PC-3 (cell line): ENCODE results near the gene SLC27A4. TPM values are rescaled to one million over a fixed set of nuclear protein-coding genes. Genes with fewer than 3 reads are reported as not detected.

Experiments used
- ATAC-seq: fragments of 200-7000 bp; cut with Tn5 transposase; 2 replicates; pipeline ENCODE4 v1.9.1; 2020; ENCODE audit warnings: mild to moderate bottlenecking, moderate library complexity
- BruUV-seq: library from RNA; stranded (reverse); fragments of 400-500 nt; replicated peaks from 2 replicates; lab custom pipeline; 2021; lab: Mats Ljungman, UMichigan
- CTCF ChIA-PET: fragments of 300-600 bp; sonication (Branson Sonifier 250); formaldehyde crosslinking; loops from one replicate; lab custom pipeline; 2022; ENCODE audit warnings: antibody characterized with exemption; lab: Charles Lee
- POLR2A ChIA-PET: fragments of 300-600 bp; sonication (Branson Sonifier 250); formaldehyde crosslinking; loops from one replicate; lab custom pipeline; 2022; ENCODE audit warnings: antibody characterized with exemption; ENCODE audit not compliant: unreplicated experiment; lab: Charles Lee
- DNase-seq: peaks from one replicate; pipeline ENCODE4 v3.0.0-alpha.2; 2015
- H2AFZ ChIP-seq: fragments of 300-600 bp; sonication (generic); 2 replicates; pipeline ENCODE4 v1.6.0; 2016; ENCODE audit warnings: antibody characterized with exemption, low read length
- H3F3A ChIP-seq: fragments of 300-600 bp; sonication (generic); one replicate; pipeline ENCODE4 v1.6.0; 2017; ENCODE audit warnings: antibody characterized with exemption, low read length, control low read depth, mild to moderate bottlenecking; ENCODE audit not compliant: unreplicated experiment
- H3K27ac ChIP-seq: fragments of 300-600 bp; sonication (generic); 2 replicates; pipeline ENCODE4 v1.5.1; 2016; ENCODE audit warnings: mild to moderate bottlenecking, low read length
- H3K27me3 ChIP-seq: fragments of 300-600 bp; sonication (generic); 2 replicates; pipeline ENCODE4 v1.6.1; 2016; ENCODE audit warnings: low read length, mixed read lengths
- H3K36me3 ChIP-seq: fragments of 300-600 bp; sonication (generic); 2 replicates; pipeline ENCODE4 v1.6.1; 2016; ENCODE audit warnings: low read depth, mixed run types, low read length, mixed read lengths
- H3K4me1 ChIP-seq: fragments of 300-600 bp; sonication (generic); 2 replicates; pipeline ENCODE4 v1.5.1; 2016; ENCODE audit warnings: low read length; ENCODE audit not compliant: insufficient read depth
- H3K4me2 ChIP-seq: fragments of 300-600 bp; sonication (generic); 2 replicates; pipeline ENCODE4 v1.6.0; 2016; ENCODE audit warnings: low read length
- H3K4me3 ChIP-seq: fragments of 300-600 bp; sonication (generic); 2 replicates; pipeline ENCODE4 v1.5.1; 2016; ENCODE audit warnings: mild to moderate bottlenecking, low read length, mixed read lengths
- H3K79me2 ChIP-seq: fragments of 300-600 bp; sonication (generic); 2 replicates; pipeline ENCODE4 v1.6.1; 2017; ENCODE audit warnings: low read length, mixed read lengths
- H3K9ac ChIP-seq: fragments of 300-600 bp; sonication (generic); 2 replicates; pipeline ENCODE4 v1.6.0; 2016; ENCODE audit warnings: mild to moderate bottlenecking, low read length
- H3K9me2 ChIP-seq: fragments of 300-600 bp; sonication (generic); replicated peaks from 2 replicates; pipeline ENCODE4 v1.6.1; 2016; ENCODE audit warnings: mixed run types, low read length, mixed read lengths
- H3K9me3 ChIP-seq: fragments of 300-600 bp; sonication (generic); 2 replicates; pipeline ENCODE4 v1.6.1; 2016; ENCODE audit warnings: low read length, mixed read lengths
- H4K20me1 ChIP-seq: fragments of 300-600 bp; sonication (generic); 2 replicates; pipeline ENCODE4 v1.6.1; 2016; ENCODE audit warnings: low read length, mixed read lengths
- EZH2 ChIP-seq: fragments of 300-600 bp; sonication (generic); IDR thresholded peaks from one replicate; pipeline ENCODE4 v1.6.1; 2017; ENCODE audit warnings: antibody characterized with exemption, mild to moderate bottlenecking, low read length; ENCODE audit not compliant: unreplicated experiment
- EZH2phosphoT487 ChIP-seq: fragments of 300-600 bp; sonication (generic); IDR thresholded peaks from 2 replicates; pipeline ENCODE4 v1.6.1; 2018; ENCODE audit warnings: mild to moderate bottlenecking, antibody characterized with exemption, low read length, borderline replicate concordance
- intact Hi-C: fragments of 100-400 bp; cut with micrococcal nuclease; formaldehyde crosslinking; loops from 2 replicates; pipeline ENCODE4 v1.9.0; 2023
- total RNA-seq: library from RNA; depleted of rRNA; stranded (reverse); fragments of >200 nt; gene quantifications from 2 replicates; pipeline ENCODE4 v1.2.3, GENCODE V29; 2014
- TF ChIP-seq, protein P1 (sequence below): fragments of 300-600 bp; sonication (generic); conservative IDR thresholded peaks from 2 replicates; pipeline ENCODE4 v1.5.1; 2017; ENCODE audit warnings: antibody characterized with exemption, low read depth, mild to moderate bottlenecking, low read length

SLC27A4 gene
- total RNA-seq, 1 experiment from 2014 or later, result 39.1 TPM

DNA sequence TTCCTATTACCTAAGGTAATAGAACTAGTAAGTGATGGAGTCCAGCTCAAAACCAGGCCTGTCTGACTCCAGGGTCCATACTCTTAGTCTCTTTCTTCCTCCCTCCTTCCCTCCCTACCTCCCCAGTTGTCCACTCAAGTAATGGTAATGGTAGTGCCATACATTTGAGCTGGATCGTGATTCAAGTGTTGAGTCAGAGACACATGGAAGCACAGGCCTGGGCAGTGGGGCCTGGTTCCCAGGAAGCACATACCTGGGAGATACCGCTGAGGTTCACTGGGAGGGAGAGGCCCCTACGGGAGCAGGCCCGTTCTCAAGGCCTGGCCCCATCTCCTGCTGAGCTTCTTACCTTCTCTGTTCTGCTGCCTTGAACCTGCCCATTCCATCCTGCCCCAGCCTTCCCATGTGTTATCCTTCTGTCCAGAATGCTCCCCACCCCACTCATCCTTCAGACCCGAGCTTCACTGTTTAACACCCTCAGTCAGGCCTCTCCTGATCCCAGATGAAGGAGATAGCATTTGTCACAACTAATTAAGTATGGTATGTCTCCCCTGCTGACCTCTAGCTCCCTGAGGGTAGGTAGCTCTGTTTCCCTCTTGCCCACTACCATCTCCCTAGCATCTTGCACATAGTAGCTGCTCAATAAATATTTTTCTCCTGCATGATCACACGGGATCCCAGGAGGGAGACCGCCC is 44.6 kb downstream of the SLC27A4 start:
- no peaks in the 10 kb centered on the region for H3K9me3 ChIP-seq
- TF ChIP-seq EZH2 (no peak), EZH2phosphoT487 (no peak)
- TF ChIP-seq, protein P1, sequence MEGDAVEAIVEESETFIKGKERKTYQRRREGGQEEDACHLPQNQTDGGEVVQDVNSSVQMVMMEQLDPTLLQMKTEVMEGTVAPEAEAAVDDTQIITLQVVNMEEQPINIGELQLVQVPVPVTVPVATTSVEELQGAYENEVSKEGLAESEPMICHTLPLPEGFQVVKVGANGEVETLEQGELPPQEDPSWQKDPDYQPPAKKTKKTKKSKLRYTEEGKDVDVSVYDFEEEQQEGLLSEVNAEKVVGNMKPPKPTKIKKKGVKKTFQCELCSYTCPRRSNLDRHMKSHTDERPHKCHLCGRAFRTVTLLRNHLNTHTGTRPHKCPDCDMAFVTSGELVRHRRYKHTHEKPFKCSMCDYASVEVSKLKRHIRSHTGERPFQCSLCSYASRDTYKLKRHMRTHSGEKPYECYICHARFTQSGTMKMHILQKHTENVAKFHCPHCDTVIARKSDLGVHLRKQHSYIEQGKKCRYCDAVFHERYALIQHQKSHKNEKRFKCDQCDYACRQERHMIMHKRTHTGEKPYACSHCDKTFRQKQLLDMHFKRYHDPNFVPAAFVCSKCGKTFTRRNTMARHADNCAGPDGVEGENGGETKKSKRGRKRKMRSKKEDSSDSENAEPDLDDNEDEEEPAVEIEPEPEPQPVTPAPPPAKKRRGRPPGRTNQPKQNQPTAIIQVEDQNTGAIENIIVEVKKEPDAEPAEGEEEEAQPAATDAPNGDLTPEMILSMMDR, result no peak
- H3F3A ChIP-seq, result no peaks in the 10 kb centered on the region
- ChIA-PET CTCF (no interaction called here), POLR2A (interaction anchor here (0.6 kb wide), 1 partner anchor 14 kb away, joined by 12 read pairs; the partner anchor contains the start of gene URM1)
- no peaks in the 10 kb centered on the region for H3K27me3 ChIP-seq
- no peaks in the 10 kb centered on the region for H3K79me2 ChIP-seq
- no peaks in the 10 kb centered on the region for H3K9me2 ChIP-seq
- no peak overlapping the region for H2AFZ ChIP-seq
- no peaks in the 10 kb centered on the region for H3K4me1 ChIP-seq
- no peak overlapping the region for H3K4me3 ChIP-seq
- peaks cover 2% of the 10 kb centered on the region; the same call in 1 of the 2 replicates for H3K36me3 ChIP-seq
- no peak for DNase-seq
- no peak overlapping the region for H3K4me2 ChIP-seq
- H3K27ac ChIP-seq, result no peak overlapping the region
- BruUV-seq, result no TSS peak
- intact Hi-C loops, result no loop called here
- H3K9ac ChIP-seq, result no peak overlapping the region
- no peak for ATAC-seq
- no peaks in the 10 kb centered on the region for H4K20me1 ChIP-seq

DNA sequence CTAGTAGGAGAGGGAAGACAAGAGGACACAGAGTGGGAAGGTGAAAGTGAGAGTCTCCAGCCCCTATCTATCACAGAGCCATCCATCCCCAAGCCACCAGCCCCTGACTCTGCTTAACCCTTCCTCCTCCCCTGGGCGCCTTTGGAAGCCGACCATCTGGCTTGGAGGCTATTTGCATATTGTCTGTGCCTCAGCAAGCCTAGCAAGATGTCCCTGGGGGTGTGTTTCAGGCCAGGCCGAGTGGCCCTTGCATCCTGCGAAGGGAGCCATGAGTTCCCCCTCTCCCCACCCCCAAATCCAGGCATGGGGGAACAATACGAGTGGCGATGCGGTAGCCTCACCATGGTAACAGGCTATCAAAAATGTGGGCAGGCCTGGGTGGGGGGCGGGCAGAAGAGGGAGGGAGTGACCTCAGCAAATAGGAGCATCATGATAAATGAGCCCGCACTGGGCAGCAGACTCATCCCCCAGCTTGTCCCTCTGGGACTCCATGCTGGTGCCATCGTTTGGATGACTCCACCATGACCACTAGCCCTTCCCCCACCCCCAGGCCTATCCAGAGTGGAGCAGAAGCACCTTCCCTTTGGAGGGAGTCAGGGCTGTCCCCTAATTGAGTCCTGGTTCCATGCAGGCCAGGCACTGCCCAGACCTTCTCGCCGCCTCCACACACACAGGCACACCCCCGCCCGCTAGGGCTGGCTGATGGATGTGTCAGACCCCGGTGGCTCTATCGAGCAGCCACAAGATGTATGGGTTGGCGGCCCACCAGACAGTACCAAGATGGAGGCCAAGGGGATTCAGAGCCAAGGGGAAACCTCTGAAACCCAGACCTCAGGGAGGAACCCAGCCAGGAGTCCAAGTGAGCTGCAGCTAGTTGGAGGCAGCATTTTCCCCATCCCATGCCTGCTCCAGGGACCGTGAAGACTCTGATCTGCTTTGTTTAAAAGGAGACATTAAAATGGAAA is 45.5 kb downstream of the SLC27A4 start:
- peaks cover 2% of the 10 kb centered on the region; the same call in 1 of the 2 replicates for H3K36me3 ChIP-seq
- H2AFZ ChIP-seq, result no peak overlapping the region
- DNase-seq (no peak), ATAC-seq (no peak)
- ChIA-PET POLR2A (no interaction called here), CTCF (no interaction called here)
- H3K4me3 ChIP-seq, result no peak overlapping the region
- no peak overlapping the region for H3K9ac ChIP-seq
- intact Hi-C loops, result no loop called here
- H3K9me3 ChIP-seq, result no peaks in the 10 kb centered on the region
- no TSS peak for BruUV-seq
- no peaks in the 10 kb centered on the region for H3K4me1 ChIP-seq
- no peaks in the 10 kb centered on the region for H3F3A ChIP-seq
- no peaks in the 10 kb centered on the region for H3K9me2 ChIP-seq
- H4K20me1 ChIP-seq, result no peaks in the 10 kb centered on the region
- H3K4me2 ChIP-seq, result no peak overlapping the region
- H3K79me2 ChIP-seq, result no peaks in the 10 kb centered on the region
- TF ChIP-seq EZH2phosphoT487 (no peak), EZH2 (no peak)
- TF ChIP-seq, protein P1, result no peak
- H3K27me3 ChIP-seq, result no peaks in the 10 kb centered on the region
- no peak overlapping the region for H3K27ac ChIP-seq
